C4-2B (cell line): ENCODE results near the gene ENOSF1.
"Not testable (repeated sequence)": the region's sequence is repeated elsewhere in the genome, so short reads cannot be mapped to it uniquely, and the experiment has no call there.

Experiments
- H3K27ac ChIP-seq: fragments of 450-650 bp; 2 replicates; pipeline ENCODE4 v1.5.1; 2017
- ZFX ChIP-seq: fragments of 450-650 bp; IDR thresholded peaks from 2 replicates; pipeline ENCODE4 v1.6.1; 2017
- TF ChIP-seq, protein P1 (sequence below): fragments of 450-650 bp; conservative IDR thresholded peaks from 2 replicates; pipeline ENCODE4 v1.5.1; 2017; ENCODE audit warnings: mild to moderate bottlenecking

The ENOSF1 gene, protein sequence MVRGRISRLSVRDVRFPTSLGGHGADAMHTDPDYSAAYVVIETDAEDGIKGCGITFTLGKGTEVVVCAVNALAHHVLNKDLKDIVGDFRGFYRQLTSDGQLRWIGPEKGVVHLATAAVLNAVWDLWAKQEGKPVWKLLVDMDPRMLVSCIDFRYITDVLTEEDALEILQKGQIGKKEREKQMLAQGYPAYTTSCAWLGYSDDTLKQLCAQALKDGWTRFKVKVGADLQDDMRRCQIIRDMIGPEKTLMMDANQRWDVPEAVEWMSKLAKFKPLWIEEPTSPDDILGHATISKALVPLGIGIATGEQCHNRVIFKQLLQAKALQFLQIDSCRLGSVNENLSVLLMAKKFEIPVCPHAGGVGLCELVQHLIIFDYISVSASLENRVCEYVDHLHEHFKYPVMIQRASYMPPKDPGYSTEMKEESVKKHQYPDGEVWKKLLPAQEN

DNA sequence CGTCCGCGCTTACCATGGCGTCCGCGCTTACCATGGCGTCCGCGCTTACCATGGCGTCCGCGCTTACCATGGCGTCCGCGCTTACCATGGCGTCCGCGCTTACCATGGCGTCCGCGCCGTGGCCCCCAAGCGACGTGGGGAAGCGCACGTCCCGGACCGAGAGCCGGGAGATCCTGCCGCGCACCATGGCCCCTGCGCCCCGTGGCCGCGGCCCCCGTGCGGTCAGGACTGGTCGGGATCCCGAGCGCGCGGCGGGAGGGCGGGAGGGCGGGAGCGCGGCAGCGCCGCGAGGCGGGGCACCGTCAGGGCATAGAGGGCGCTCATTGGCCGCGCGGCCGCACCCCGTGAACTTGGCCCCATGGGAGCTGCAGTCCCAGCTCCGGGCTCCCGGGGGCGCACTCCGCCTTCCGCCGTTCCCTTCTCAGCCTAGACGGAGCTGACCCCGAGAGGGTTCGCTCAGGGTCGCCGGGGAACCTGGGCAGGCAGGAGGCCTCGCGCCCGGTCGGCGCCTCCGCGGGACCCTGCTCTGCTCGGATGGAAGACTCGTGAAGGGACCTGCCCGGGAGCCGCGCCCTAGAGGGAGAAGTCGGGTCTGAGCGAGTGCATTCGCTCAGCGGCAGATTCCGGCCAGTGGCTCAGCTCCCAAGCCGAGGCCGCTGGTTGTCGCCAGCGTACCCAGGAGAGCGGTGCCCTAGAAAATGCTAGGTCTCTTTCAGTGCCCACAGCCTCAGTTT is at the start of gene ENOSF1:
Gene ENOSF1 (minus strand): TSS at position 230 of the 734 bp plus-strand sequence. CDS start 43 bp downstream, at position 187.
- peak within 1 kb of the TSS; percentile 94 for H3K27ac ChIP-seq
- peak; percentile 53; the same call in 1 of the 2 replicates for TF ChIP-seq ZFX
- TF ChIP-seq, protein P1, sequence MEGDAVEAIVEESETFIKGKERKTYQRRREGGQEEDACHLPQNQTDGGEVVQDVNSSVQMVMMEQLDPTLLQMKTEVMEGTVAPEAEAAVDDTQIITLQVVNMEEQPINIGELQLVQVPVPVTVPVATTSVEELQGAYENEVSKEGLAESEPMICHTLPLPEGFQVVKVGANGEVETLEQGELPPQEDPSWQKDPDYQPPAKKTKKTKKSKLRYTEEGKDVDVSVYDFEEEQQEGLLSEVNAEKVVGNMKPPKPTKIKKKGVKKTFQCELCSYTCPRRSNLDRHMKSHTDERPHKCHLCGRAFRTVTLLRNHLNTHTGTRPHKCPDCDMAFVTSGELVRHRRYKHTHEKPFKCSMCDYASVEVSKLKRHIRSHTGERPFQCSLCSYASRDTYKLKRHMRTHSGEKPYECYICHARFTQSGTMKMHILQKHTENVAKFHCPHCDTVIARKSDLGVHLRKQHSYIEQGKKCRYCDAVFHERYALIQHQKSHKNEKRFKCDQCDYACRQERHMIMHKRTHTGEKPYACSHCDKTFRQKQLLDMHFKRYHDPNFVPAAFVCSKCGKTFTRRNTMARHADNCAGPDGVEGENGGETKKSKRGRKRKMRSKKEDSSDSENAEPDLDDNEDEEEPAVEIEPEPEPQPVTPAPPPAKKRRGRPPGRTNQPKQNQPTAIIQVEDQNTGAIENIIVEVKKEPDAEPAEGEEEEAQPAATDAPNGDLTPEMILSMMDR, result peak; percentile 97

DNA sequence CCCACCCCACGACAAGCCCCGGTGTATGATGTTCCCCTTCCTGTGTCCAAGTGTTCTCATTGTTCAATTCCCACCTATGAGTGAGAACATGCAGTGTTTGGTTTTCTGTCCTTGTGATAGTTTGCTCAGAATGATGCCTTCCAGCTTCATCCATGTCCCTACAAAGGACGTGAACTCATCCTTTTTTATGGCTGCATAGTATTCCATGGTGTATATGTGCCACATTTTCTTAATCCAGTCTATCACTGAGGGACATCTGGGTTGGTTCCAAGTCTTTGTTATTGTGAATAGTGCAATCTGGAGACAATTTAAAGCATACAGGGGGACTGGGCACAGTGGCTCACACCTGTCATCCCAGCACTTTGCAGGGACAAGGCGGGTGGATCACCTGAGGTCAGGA is 47.4 kb upstream of the ENOSF1 start:
- H3K27ac ChIP-seq, result not testable (repeated sequence)

DNA sequence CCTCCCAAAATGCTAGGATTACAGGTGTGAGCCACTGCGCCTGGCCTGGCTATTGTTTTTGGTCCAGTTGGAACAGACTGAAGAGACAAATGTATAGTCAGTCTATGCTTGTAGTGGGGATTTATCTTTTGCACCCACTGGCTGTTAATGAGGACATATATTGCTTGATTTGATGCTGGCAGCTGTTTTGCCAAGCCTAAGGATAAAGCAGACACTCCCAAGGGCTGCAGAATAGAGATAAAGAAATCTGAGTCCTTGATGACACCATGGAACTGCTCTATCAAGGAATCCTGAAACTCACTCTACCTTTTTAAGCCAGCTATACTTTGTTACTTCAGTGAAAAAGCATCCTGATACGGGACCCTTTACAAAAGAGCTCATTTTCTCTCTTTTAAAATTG is 43.1 kb upstream of the ENOSF1 start:
- no peak overlapping the region for H3K27ac ChIP-seq
- TF ChIP-seq, protein P1, result no peak
- TF ChIP-seq ZFX, result no peak

DNA sequence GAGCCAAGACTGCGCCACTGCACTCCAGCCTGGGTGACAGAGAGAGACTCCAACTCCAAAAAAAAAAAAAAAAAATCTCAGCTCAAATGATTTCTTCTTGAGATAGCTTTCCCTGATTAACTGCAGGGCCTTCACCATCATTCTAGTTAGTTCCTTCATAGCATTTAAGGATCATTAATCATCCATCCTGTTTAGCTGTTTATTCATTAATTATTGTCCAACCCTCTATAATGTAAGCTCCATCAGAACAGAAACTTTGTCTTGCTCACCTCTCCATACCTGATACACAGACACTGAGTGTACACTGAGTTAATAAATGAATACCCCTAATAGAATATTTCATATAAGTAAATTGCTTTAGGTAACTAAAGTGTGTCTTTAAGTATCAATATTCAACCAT is 42.2 kb upstream of the ENOSF1 start:
- TF ChIP-seq ZFX, result no peak
- TF ChIP-seq, protein P1, result no peak
- no peak overlapping the region for H3K27ac ChIP-seq

DNA sequence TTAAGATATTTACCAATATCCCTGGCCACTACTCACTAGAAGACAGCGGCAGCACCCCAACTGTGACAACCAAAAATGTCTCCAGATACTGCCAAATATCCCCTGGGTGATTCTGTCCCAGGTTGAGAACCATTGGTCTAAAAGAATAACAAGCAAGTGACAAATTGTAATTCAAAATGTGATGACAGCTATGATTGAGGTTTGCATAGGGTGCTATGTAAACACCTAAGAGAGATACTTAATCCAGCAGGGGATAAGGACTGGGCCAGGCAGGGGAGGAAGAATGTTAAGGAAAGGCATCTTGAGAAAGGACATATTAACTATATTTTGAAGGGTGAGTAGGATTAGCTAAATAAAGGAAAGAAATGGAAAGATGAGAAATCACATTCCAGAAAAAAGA is 38.0 kb upstream of the ENOSF1 start:
- TF ChIP-seq ZFX, result no peak
- TF ChIP-seq, protein P1, result no peak
- no peak overlapping the region for H3K27ac ChIP-seq

DNA sequence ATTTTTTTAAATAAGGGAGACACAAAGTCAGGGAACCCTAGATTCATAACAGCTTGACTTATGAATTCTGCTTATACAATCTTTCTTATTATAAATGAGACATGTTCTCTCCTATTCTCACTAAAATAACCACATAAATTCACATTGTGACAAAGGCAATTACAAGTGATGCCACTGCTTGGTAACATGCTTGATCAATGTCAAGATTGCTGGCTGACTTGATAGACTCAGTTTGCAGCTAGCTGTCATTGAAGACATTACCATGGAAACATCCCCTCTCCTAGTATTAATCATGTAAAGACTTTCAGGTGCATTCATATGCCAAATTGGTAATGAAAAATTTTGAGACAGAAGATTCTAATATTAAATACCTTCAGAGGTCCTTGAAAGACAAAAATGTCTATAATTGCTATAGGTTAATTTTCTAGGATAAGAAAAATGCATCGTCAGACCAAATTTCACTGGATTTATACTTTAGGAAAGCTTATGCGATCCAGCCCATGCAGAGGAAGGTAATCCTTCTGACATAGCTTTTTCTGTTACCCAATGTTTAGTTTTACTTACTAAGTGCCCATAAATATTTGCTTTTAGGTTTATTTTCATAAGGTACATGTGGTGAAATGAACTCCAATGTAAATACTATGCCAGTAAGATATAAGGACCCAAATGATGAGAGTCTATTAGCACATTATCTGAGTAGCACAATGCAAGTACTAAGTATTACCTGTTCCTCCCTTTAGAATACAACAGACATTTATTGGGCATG is 32.6 kb upstream of the ENOSF1 start:
- H3K27ac ChIP-seq, result no peak overlapping the region
- no peak for TF ChIP-seq ZFX
- TF ChIP-seq, protein P1, result no peak

DNA sequence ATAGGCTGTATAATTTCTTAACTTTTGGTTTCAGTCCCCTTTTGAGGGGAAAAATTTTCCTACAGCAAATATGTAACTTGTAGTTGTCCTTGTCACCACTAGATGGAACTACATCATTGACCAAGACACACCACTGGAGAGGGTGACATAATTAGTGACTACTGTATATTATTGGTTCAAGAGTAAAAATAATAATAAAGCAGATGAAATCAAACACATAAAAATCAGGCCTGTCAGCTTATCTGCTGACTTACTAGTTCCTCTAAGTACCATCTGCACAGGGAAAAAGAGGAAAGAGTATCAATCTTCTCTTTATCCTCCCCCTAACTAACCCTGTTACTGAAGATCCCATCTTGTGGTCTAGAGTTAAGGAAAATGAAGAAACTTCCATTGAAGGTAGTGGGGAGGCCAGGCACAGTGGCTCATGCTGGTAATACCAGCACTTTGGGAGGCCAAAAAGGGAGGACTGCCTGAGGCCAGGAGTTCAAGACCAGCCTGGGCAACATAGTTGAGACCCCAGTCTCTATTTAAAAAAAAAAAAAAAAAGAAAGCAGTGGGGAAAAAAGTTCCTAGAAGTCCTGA is 29.6 kb upstream of the ENOSF1 start:
- no peak overlapping the region for H3K27ac ChIP-seq
- TF ChIP-seq ZFX, result no peak
- TF ChIP-seq, protein P1, result peak; percentile 86
